H9 (cell line): ENCODE results near the gene PIN1. TPM values are rescaled to one million over a fixed set of nuclear protein-coding genes. Genes with fewer than 3 reads are reported as not detected.
A peak's percentile ranks its signal among the peaks of the same experiment; 100 is the strongest.

Source experiments
- DNase-seq: peaks from one replicate; pipeline ENCODE4 v3.0.0-alpha.2; 2017
- H2AFZ ChIP-seq: one replicate; pipeline ENCODE4 v1.6.1; 2013; ENCODE audit warnings: mild to moderate bottlenecking, low read length, control low read depth, moderate library complexity
- H2AK5ac ChIP-seq: 2 replicates; pipeline ENCODE4 v1.6.1; 2013; ENCODE audit warnings: low read length, control low read depth, mixed read lengths; ENCODE audit not compliant: insufficient read length
- H2BK120ac ChIP-seq: one replicate; pipeline ENCODE4 v1.6.1; 2013; ENCODE audit warnings: low read depth, mild to moderate bottlenecking, low read length, control low read depth, inconsistent platforms; ENCODE audit not compliant: poor library complexity, severe bottlenecking
- H2BK12ac ChIP-seq: 2 replicates; pipeline ENCODE4 v1.6.1; 2013; ENCODE audit warnings: low read length, control low read depth, mixed read lengths, low read depth; ENCODE audit not compliant: insufficient read length
- H2BK15ac ChIP-seq: 2 replicates; pipeline ENCODE4 v1.6.1; 2013; ENCODE audit warnings: low read depth, low read length, control low read depth
- H2BK20ac ChIP-seq: one replicate; pipeline ENCODE4 v1.6.1; 2013; ENCODE audit warnings: low read depth, mild to moderate bottlenecking, low read length, control low read depth, inconsistent platforms; ENCODE audit not compliant: poor library complexity, severe bottlenecking
- H2BK5ac ChIP-seq: 2 replicates; pipeline ENCODE4 v1.6.1; 2013; ENCODE audit warnings: low read length, control low read depth, mixed read lengths; ENCODE audit not compliant: insufficient read length
- H3K14ac ChIP-seq: 2 replicates; pipeline ENCODE4 v1.6.1; 2013; ENCODE audit warnings: low read length, control low read depth; ENCODE audit not compliant: insufficient read depth
- H3K18ac ChIP-seq: 2 replicates; pipeline ENCODE4 v1.6.1; 2013; ENCODE audit warnings: low read depth, mild to moderate bottlenecking, mixed read lengths, low read length, control low read depth; ENCODE audit not compliant: insufficient read length
- H3K23ac ChIP-seq: 2 replicates; pipeline ENCODE4 v1.6.1; 2013; ENCODE audit warnings: low read length, control low read depth, mixed read lengths, low read depth; ENCODE audit not compliant: insufficient read length
- H3K23me2 ChIP-seq: 2 replicates; pipeline ENCODE4 v1.6.1; 2013; ENCODE audit warnings: low read depth, mild to moderate bottlenecking, mixed read lengths, low read length, control low read depth; ENCODE audit not compliant: insufficient read length, poor library complexity, severe bottlenecking
- H3K27ac ChIP-seq: 2 replicates; pipeline ENCODE4 v1.5.1; 2013; ENCODE audit warnings: low read length, control low read depth, mixed read lengths, low read depth; ENCODE audit not compliant: insufficient read length
- H3K27me3 ChIP-seq: 2 replicates; pipeline ENCODE4 v1.6.1; 2013; ENCODE audit warnings: low read length, control low read depth, inconsistent platforms; ENCODE audit not compliant: insufficient read depth
- H3K4ac ChIP-seq: 2 replicates; pipeline ENCODE4 v1.6.1; 2013; ENCODE audit warnings: low read depth, mild to moderate bottlenecking, control low read depth, inconsistent platforms, low read length, moderate library complexity
- H3K4me1 ChIP-seq: 2 replicates; pipeline ENCODE4 v1.6.1; 2013; ENCODE audit warnings: low read length, control low read depth, inconsistent platforms; ENCODE audit not compliant: insufficient read depth
- H3K4me2 ChIP-seq: 2 replicates; pipeline ENCODE4 v1.6.1; 2013; ENCODE audit warnings: low read length, control low read depth, mixed read lengths; ENCODE audit not compliant: insufficient read length, insufficient read depth
- H3K56ac ChIP-seq: 2 replicates; pipeline ENCODE4 v1.6.1; 2013; ENCODE audit warnings: low read depth, mild to moderate bottlenecking, mixed read lengths, low read length, control low read depth; ENCODE audit not compliant: insufficient read length
- H3K79me1 ChIP-seq: 2 replicates; pipeline ENCODE4 v1.6.1; 2013; ENCODE audit warnings: low read depth, mild to moderate bottlenecking, moderate library complexity, low read length, control low read depth, inconsistent platforms; ENCODE audit not compliant: insufficient read depth, poor library complexity, severe bottlenecking
- H3K79me2 ChIP-seq: 2 replicates; pipeline ENCODE4 v1.6.1; 2013; ENCODE audit warnings: low read length, control low read depth, inconsistent platforms; ENCODE audit not compliant: insufficient read depth
- H3K9ac ChIP-seq: 2 replicates; pipeline ENCODE4 v1.6.1; 2013; ENCODE audit warnings: low read length, control low read depth, mixed read lengths; ENCODE audit not compliant: insufficient read length; ENCODE audit errors: extremely low read depth
- H3K9me3 ChIP-seq: one replicate; pipeline ENCODE4 v1.6.1; 2013; ENCODE audit warnings: low read depth, low read length, inconsistent platforms; ENCODE audit not compliant: control insufficient read depth
- H3T11ph ChIP-seq: one replicate; pipeline ENCODE4 v1.6.1; 2013; ENCODE audit warnings: mild to moderate bottlenecking, low read length, control low read depth, inconsistent platforms
- H4K20me1 ChIP-seq: one replicate; pipeline ENCODE4 v1.6.1; 2013; ENCODE audit not compliant: control insufficient read depth, insufficient read length, insufficient read depth
- H4K5ac ChIP-seq: 2 replicates; pipeline ENCODE4 v1.6.1; 2013; ENCODE audit warnings: low read depth, mild to moderate bottlenecking, mixed read lengths, low read length, control low read depth; ENCODE audit not compliant: insufficient read length
- H4K8ac ChIP-seq: replicated peaks from 2 replicates; pipeline ENCODE4 v1.6.1; 2013; ENCODE audit warnings: low read length, control low read depth, mixed read lengths, low read depth; ENCODE audit not compliant: insufficient read length
- H4K91ac ChIP-seq: 2 replicates; pipeline ENCODE4 v1.6.1; 2013; ENCODE audit warnings: low read depth, mild to moderate bottlenecking, moderate library complexity, mixed read lengths, low read length, control low read depth; ENCODE audit not compliant: insufficient read length
- H3K27ac Mint-ChIP-seq, 3 experiments: 2 replicates in 2 of 3; 3 replicates in 1 of 3; pipeline ENCODE4 v1.8.0; 2020 to 2021; ENCODE audit warnings: mixed read lengths in 3 of 3, mild to moderate bottlenecking in 1 of 3, moderate library complexity in 1 of 3
- H3K27me3 Mint-ChIP-seq: 2 replicates; pipeline ENCODE4 v1.8.0; 2021; ENCODE audit warnings: low read depth, mild to moderate bottlenecking, moderate library complexity, mixed read lengths
- H3K36me3 Mint-ChIP-seq, 3 experiments: 2 replicates in 2 of 3; 3 replicates in 1 of 3; pipeline ENCODE4 v1.8.0; 2020 to 2021; ENCODE audit warnings: low read depth in 3 of 3, mixed read lengths in 3 of 3; ENCODE audit not compliant: insufficient read depth in 1 of 3
- H3K4me1 Mint-ChIP-seq, 2 experiments: 2 replicates each; pipeline ENCODE4 v1.8.0; 2020; ENCODE audit warnings: mixed read lengths in 2 of 2
- H3K4me3 Mint-ChIP-seq, 2 experiments: 2 replicates in 1 of 2; 3 replicates in 1 of 2; pipeline ENCODE4 v1.8.0; 2020 to 2021; ENCODE audit warnings: mild to moderate bottlenecking in 2 of 2, mixed read lengths in 2 of 2, moderate library complexity in 1 of 2
- H3K9me3 Mint-ChIP-seq, 2 experiments: 2 replicates in 1 of 2; 3 replicates in 1 of 2; pipeline ENCODE4 v1.8.0; 2020; ENCODE audit warnings: mild to moderate bottlenecking in 2 of 2, mixed read lengths in 2 of 2, moderate library complexity in 1 of 2
- CTCF ChIP-seq: fragments of 200-600 bp; sonication (generic); conservative IDR thresholded peaks from 3 replicates; pipeline ENCODE4 v1.8.0; 2021; ENCODE audit warnings: antibody characterized with exemption, mild to moderate bottlenecking
- WGBS: extraction: QIAGEN DNeasy Blood & Tissue Kit; methylation state at CpG from one replicate; pipeline ENCODE4 v1.1.7; 2013; ENCODE audit warnings: missing lambda C conversion rate, low lambda C conversion rate, mixed read lengths; ENCODE audit not compliant: insufficient read length; ENCODE audit errors: extremely low coverage; 5-methylcytosine and 5-hydroxymethylcytosine counted together
- total RNA-seq: library from RNA; stranded (reverse); gene quantifications from 2 replicates; pipeline ENCODE4 v1.2.1, GENCODE V29; 2021

Gene PIN1
- total RNA-seq, 1 experiment from 2014 or later = 110 TPM

GRCh38 chr19:9854282-9854846, 19.2 kb downstream of the PIN1 start:
- no peak for DNase-seq
- H3K23ac ChIP-seq = no peak overlapping the region
- no peaks in the 10 kb centered on the region for H3K9me3 ChIP-seq
- no peak overlapping the region for H2AK5ac ChIP-seq
- H3K79me1 ChIP-seq = no peaks in the 10 kb centered on the region
- no peaks in the 10 kb centered on the region for H3K23me2 ChIP-seq
- H2BK120ac ChIP-seq = no peak overlapping the region
- no peaks in the 10 kb centered on the region for H3K79me2 ChIP-seq
- no peaks in the 10 kb centered on the region for H3K27me3 ChIP-seq
- Mint-ChIP-seq H3K4me3 (no peak overlapping the region), H3K9me3 (no peaks in the 10 kb centered on the region), H3K27ac (peak overlapping the region in 1 of 3 experiments; percentile 33; a peak in 1 of 7 replicates), H3K36me3 (peaks cover 21 to 55% (median 42%) of the 10 kb centered on the region in 3 experiments; a peak in 6 of 7 replicates), H3K27me3 (no peaks in the 10 kb centered on the region), H3K4me1 (peaks cover 10 to 25% of the 10 kb centered on the region in 2 experiments)
- no peak overlapping the region for H2BK20ac ChIP-seq
- H3K4me1 ChIP-seq = no peaks in the 10 kb centered on the region; the same call in 1 of the 2 replicates
- no peak overlapping the region for H4K8ac ChIP-seq
- TF ChIP-seq CTCF = no peak
- WGBS = no CpG with 5 or more reads among the region's 38 CpGs
- H3K56ac ChIP-seq = no peak overlapping the region
- H2BK15ac ChIP-seq = no peak overlapping the region
- no peak overlapping the region for H2AFZ ChIP-seq
- H3K9ac ChIP-seq = no peak overlapping the region
- no peak overlapping the region for H2BK12ac ChIP-seq
- H3K18ac ChIP-seq = no peak overlapping the region
- H4K5ac ChIP-seq = no peak overlapping the region
- H3K4me2 ChIP-seq = no peak overlapping the region
- peaks cover 2% of the 10 kb centered on the region for H4K20me1 ChIP-seq
- H3K14ac ChIP-seq = no peak overlapping the region
- H3K27ac ChIP-seq = no peak overlapping the region
- no peak overlapping the region for H2BK5ac ChIP-seq
- no peak overlapping the region for H3K4ac ChIP-seq
- H4K91ac ChIP-seq = no peak overlapping the region
- H3T11ph ChIP-seq = no peak overlapping the region
